Measurements from ENCODE around the gene ATXN10.

Gene ATXN10

GRCh38 chr22:45859231-45860161, 187.9 kb downstream of the ATXN10 start:
- no peak for DNase-seq (ENCODE audit: low read depth in 1 of 2, low spot score in 1 of 2)
- Histone ChIP-seq H3K27ac (replicated peaks) (no peak overlapping the region), H3K27me3 (ENCODE audit: insufficient read depth, poor library complexity, severe bottlenecking) (peaks cover 4% of the 10 kb centered on the region), H3K4me3 (replicated peaks; ENCODE audit: insufficient read depth, low read length) (no peak overlapping the region)
- TF ChIP-seq POLR2AphosphoS5 (IDR thresholded peaks at IDR 0.05; ENCODE audit: low read depth) (no peak), GABPA (IDR thresholded peaks at IDR 0.05; ENCODE audit: low read depth) (no peak)

- no peak for TF ChIP-seq REST (IDR thresholded peaks at IDR 0.05; ENCODE audit: insufficient replicate concordance, low read depth)
- TF ChIP-seq POLR2AphosphoS5 (IDR thresholded peaks at IDR 0.05; ENCODE audit: low read depth), result no peak
- no peak for TF ChIP-seq GABPA (IDR thresholded peaks at IDR 0.05; ENCODE audit: low read depth)
- H3K27ac ChIP-seq (replicated peaks), result no peak overlapping the region
- H3K27me3 ChIP-seq (ENCODE audit: insufficient read depth, poor library complexity, severe bottlenecking), result peaks cover 4% of the 10 kb centered on the region
- no peak for DNase-seq (ENCODE audit: low read depth in 1 of 2, low spot score in 1 of 2)
- no peak overlapping the region for H3K4me3 ChIP-seq (replicated peaks; ENCODE audit: insufficient read depth, low read length)
Measured at GRCh38 chr22:45860201-45860600, 188.6 kb downstream of the ATXN10 start.

- H3K4me3 ChIP-seq (replicated peaks; ENCODE audit: insufficient read depth, low read length), result no peak overlapping the region
- DNase-seq (ENCODE audit: low read depth in 1 of 2, low spot score in 1 of 2), result no peak
- H3K27me3 ChIP-seq (ENCODE audit: insufficient read depth, poor library complexity, severe bottlenecking), result peaks cover 7% of the 10 kb centered on the region
- no peak overlapping the region for H3K27ac ChIP-seq (replicated peaks)
- TF ChIP-seq POLR2AphosphoS5 (IDR thresholded peaks at IDR 0.05; ENCODE audit: low read depth) (no peak), REST (IDR thresholded peaks at IDR 0.05; ENCODE audit: insufficient replicate concordance, low read depth) (no peak), GABPA (IDR thresholded peaks at IDR 0.05; ENCODE audit: low read depth) (no peak), CTCF (IDR thresholded peaks at IDR 0.05; ENCODE audit: insufficient read depth, low read length) (no peak), SPI1 (IDR thresholded peaks at IDR 0.05; ENCODE audit: borderline replicate concordance, low read depth) (no peak)
Measured at GRCh38 chr22:45861259-45861658, 189.6 kb downstream of the ATXN10 start.

GRCh38 chr22:45863981-45864751, 192.5 kb downstream of the ATXN10 start:
- peaks cover 33% of the 10 kb centered on the region for H3K27me3 ChIP-seq (ENCODE audit: insufficient read depth, poor library complexity, severe bottlenecking)
- H3K27ac ChIP-seq (replicated peaks), result no peak overlapping the region
- H3K4me3 ChIP-seq (replicated peaks; ENCODE audit: insufficient read depth, low read length), result no peak overlapping the region
- TF ChIP-seq CTCF (IDR thresholded peaks at IDR 0.05; ENCODE audit: insufficient read depth, low read length) (peak; percentile 94), POLR2AphosphoS5 (IDR thresholded peaks at IDR 0.05; ENCODE audit: low read depth) (no peak), GABPA (IDR thresholded peaks at IDR 0.05; ENCODE audit: low read depth) (no peak), REST (IDR thresholded peaks at IDR 0.05; ENCODE audit: insufficient replicate concordance, low read depth) (no peak), SPI1 (IDR thresholded peaks at IDR 0.05; ENCODE audit: borderline replicate concordance, low read depth) (no peak)
- peak; percentile 16 to 63 for DNase-seq (ENCODE audit: low read depth in 1 of 2, low spot score in 1 of 2)

Data from HL-60 (cell line).